Measurements from ENCODE around the gene HVCN1. TPM values are rescaled to one million over a fixed set of nuclear protein-coding genes. Genes with fewer than 3 reads are reported as not detected.

The HVCN1 gene
- total and polyA plus RNA-seq, 2 of the 8 experiments (the other 6 are each of a cell fraction or from before 2014, with no cell fraction given) = 5.8 to 11.2 TPM

DNA sequence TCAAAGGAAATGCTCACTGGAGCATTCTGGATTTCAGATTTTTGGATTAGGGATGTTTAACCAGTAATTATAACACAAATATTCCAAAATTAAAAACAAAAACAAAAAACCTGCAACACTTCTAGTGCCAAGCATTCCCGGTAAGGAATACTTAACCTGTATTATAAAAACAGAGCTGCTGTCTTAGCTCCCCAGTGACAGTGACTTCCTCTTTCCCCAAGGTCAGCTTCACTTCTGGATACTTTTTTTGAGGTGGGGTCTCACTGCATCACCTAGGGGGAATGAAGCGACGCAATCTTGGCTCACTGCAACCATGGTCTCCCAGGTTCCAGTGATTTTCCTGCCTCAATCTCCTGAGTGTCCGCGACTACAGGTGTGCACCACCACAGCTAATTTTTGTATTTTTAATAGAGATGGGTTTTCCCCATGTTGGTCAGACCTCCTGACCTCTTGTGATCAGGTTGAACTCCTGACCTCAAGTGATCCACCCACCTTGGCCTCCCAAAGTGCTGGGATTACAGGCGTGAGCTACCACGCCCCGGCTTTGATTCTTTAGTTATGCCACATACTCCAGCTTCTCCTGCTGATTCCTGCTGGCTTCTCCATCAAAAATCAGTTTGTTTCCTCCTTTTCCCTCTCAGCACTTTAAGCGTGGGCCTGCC, 37.9 kb upstream of the HVCN1 start:
- Histone ChIP-seq H3K23me2 (ENCODE audit: low read depth, low read length) (no peaks in the 10 kb centered on the region), H3K4me3 (ENCODE audit: extremely low read depth in 1 of 4, insufficient read depth in 2 of 4, low read depth in 3 of 4, low read length in 4 of 4) (peak overlapping the region in 1 of 4 experiments; percentile 1; a peak in 1 of 8 replicates), H4K5ac (ENCODE audit: insufficient read length, low read depth, low read length) (no peak overlapping the region), H2BK15ac (ENCODE audit: low read length) (no peak overlapping the region), H3K27me3 (replicated peaks in 1 of 4; ENCODE audit: control insufficient read depth in 3 of 4, extremely low read depth in 1 of 4, insufficient read depth in 3 of 4, low read length in 3 of 4) (no peaks in the 10 kb centered on the region), H3K79me2 (ENCODE audit: control insufficient read depth in 1 of 2, insufficient read depth in 2 of 2, low read length in 2 of 2) (peaks cover 4 to 76% of the 10 kb centered on the region in 2 experiments; a peak in 3 of 4 replicates), H2BK120ac (replicated peaks; ENCODE audit: low read depth, low read length) (no peak overlapping the region), H4K8ac (ENCODE audit: extremely low read depth, insufficient read depth, low read length) (no peak overlapping the region), H3K36me3 (ENCODE audit: control insufficient read depth in 2 of 4, insufficient read depth in 4 of 4, low read length in 3 of 4) (peaks cover 21 to 92% (median 69%) of the 10 kb centered on the region in 4 experiments), H3K56ac (replicated peaks; ENCODE audit: insufficient read length, low read depth, low read length) (no peak overlapping the region), H3K9me3 (ENCODE audit: insufficient read depth in 2 of 2, low read depth in 1 of 2, low read length in 1 of 2) (no peaks in the 10 kb centered on the region), H3K4me2 (ENCODE audit: insufficient read depth in 1 of 2, low read depth in 2 of 2, low read length in 2 of 2) (peak overlapping the region; percentile 17 to 37; a peak in 2 of 4 replicates), H2BK12ac (ENCODE audit: low read depth, low read length) (no peak overlapping the region), H2BK20ac (ENCODE audit: low read length) (no peak overlapping the region), H4K20me1 (replicated peaks in 1 of 2; ENCODE audit: control insufficient read depth in 1 of 2, insufficient read depth in 2 of 2, low read length in 2 of 2) (peaks cover 32 to 40% of the 10 kb centered on the region in 2 experiments), H4K91ac (replicated peaks; ENCODE audit: insufficient read length, low read length) (no peak overlapping the region), H3K4ac (replicated peaks; ENCODE audit: insufficient read length, low read depth, low read length) (no peak overlapping the region), H3K14ac (ENCODE audit: insufficient read length) (no peak overlapping the region), H3K27ac (ENCODE audit: low read depth, low read length) (no peak overlapping the region), H3K9ac (replicated peaks in 1 of 4; ENCODE audit: extremely low read depth in 1 of 4, low read depth in 3 of 4, low read length in 3 of 4) (no peak overlapping the region), H2BK5ac (ENCODE audit: low read depth, low read length) (no peak overlapping the region), H2AK5ac (ENCODE audit: low read depth, low read length) (no peak overlapping the region), H3K23ac (ENCODE audit: insufficient read length) (no peak overlapping the region), H3K79me1 (ENCODE audit: low read depth, low read length) (peaks cover 4% of the 10 kb centered on the region; the same call in 1 of the 2 replicates), H2AFZ (ENCODE audit: low read length) (no peak overlapping the region), H3K4me1 (replicated peaks in 1 of 4; ENCODE audit: control insufficient read depth in 3 of 4, insufficient read depth in 4 of 4, low read length in 3 of 4) (peaks cover 0 to 15% (median 8%) of the 10 kb centered on the region in 4 experiments; a peak in 3 of 7 replicates), H3K18ac (ENCODE audit: extremely low read depth, low read length) (no peak overlapping the region)
- FAIRE-seq (no peak), DNase-seq (ENCODE audit: low read depth in 1 of 2, low spot score in 2 of 2) (no peak)
- CTCF ChIA-PET (ENCODE audit: partially characterized antibody) = interaction anchor here (0.9 to 1.8 kb wide), 4 partner anchors 11 to 161 kb away, joined by 3 to 6 read pairs (median 4); no protein-coding TSS in a partner anchor
- no peak for TF ChIP-seq FOSL1 (IDR thresholded peaks at IDR 0.05; ENCODE audit: insufficient read depth, low read depth, low read length)
- TF ChIP-seq MAFK (IDR thresholded peaks at IDR 0.05; ENCODE audit: low read depth, low read length) = no peak
- TF ChIP-seq POLR2A (IDR thresholded peaks at IDR 0.05; ENCODE audit: control extremely low read depth in 1 of 2, low read depth in 2 of 2, low read length in 2 of 2) = 0 out of 3 replicates have a peak, but pooled peaks of 1 of the 2 experiments have one; percentile 20
- no peak for TF ChIP-seq NRF1 (IDR thresholded peaks at IDR 0.05; ENCODE audit: low read depth, low read length)
- TF ChIP-seq RNF2 (IDR thresholded peaks at IDR 0.05; ENCODE audit: borderline replicate concordance, low read depth, low read length, missing control alignments, poor library complexity, severe bottlenecking) = no peak
- WGBS, 2 experiments (ENCODE audit: extremely low coverage in 1 of 2, insufficient coverage in 1 of 2, insufficient read length in 1 of 2, insufficient replicate concordance in 2 of 2, low coverage in 1 of 2, low lambda C conversion rate in 2 of 2, missing lambda C conversion rate in 1 of 2) = 87% methylated on average over 9 of the region's 9 CpGs; no CpG with 5 or more reads in 1 of the 2 experiments
- POLR2A ChIA-PET (ENCODE audit: partially characterized antibody) = interaction anchor here (0.6 to 3.7 kb wide), 7 partner anchors 8 to 198 kb away, joined by 3 to 27 read pairs (median 4); partner anchors contain the start of gene PPP1CC

Data from H1 (cell line).